Mesendoderm (in vitro differentiated cells): ENCODE results near the gene DNAH17.

Experiments
- DNase-seq: peaks from one replicate; pipeline ENCODE4 v3.0.0; 2013
- H2AK5ac ChIP-seq: 2 replicates; pipeline ENCODE4 v1.6.1; 2013; ENCODE audit warnings: low read length, inconsistent platforms
- H2BK120ac ChIP-seq: 2 replicates; pipeline ENCODE4 v1.6.1; 2013; ENCODE audit warnings: low read depth, mild to moderate bottlenecking, low read length, moderate library complexity, mixed read lengths
- H2BK15ac ChIP-seq: replicated peaks from 2 replicates; pipeline ENCODE4 v1.6.1; 2013; ENCODE audit warnings: low read depth, mild to moderate bottlenecking, moderate library complexity
- H2BK5ac ChIP-seq: 2 replicates; pipeline ENCODE4 v1.6.1; 2013; ENCODE audit warnings: low read length, inconsistent platforms
- H3K18ac ChIP-seq: 2 replicates; pipeline ENCODE4 v1.6.1; 2013; ENCODE audit warnings: mild to moderate bottlenecking, low read length, mixed read lengths
- H3K23ac ChIP-seq: one replicate; pipeline ENCODE4 v1.6.1; 2013; ENCODE audit warnings: low read length
- H3K27ac ChIP-seq: 2 replicates; pipeline ENCODE4 v1.5.1; 2013; ENCODE audit warnings: low read depth, mild to moderate bottlenecking, inconsistent platforms, low read length, moderate library complexity
- H3K27me3 ChIP-seq: 2 replicates; pipeline ENCODE4 v1.6.1; 2013; ENCODE audit warnings: low read length, control low read depth, mild to moderate bottlenecking, inconsistent platforms; ENCODE audit not compliant: insufficient read depth, poor library complexity
- H3K36me3 ChIP-seq: 2 replicates; pipeline ENCODE4 v1.6.1; 2013; ENCODE audit warnings: low read length, inconsistent platforms; ENCODE audit not compliant: control insufficient read depth, insufficient read depth
- H3K4ac ChIP-seq: one replicate; pipeline ENCODE4 v1.6.1; 2013; ENCODE audit warnings: low read depth, mild to moderate bottlenecking, low read length, moderate library complexity
- H3K4me1 ChIP-seq: 2 replicates; pipeline ENCODE4 v1.6.1; 2013; ENCODE audit warnings: low read depth, low read length, inconsistent platforms; ENCODE audit not compliant: control insufficient read depth
- H3K4me2 ChIP-seq: 2 replicates; pipeline ENCODE4 v1.6.1; 2013; ENCODE audit warnings: low read length
- H3K4me3 ChIP-seq: 2 replicates; pipeline ENCODE4 v1.5.1; 2013; ENCODE audit warnings: mild to moderate bottlenecking, low read length
- H3K56ac ChIP-seq: one replicate; pipeline ENCODE4 v1.6.1; 2013; ENCODE audit warnings: low read length
- H3K79me1 ChIP-seq: 2 replicates; pipeline ENCODE4 v1.6.1; 2013; ENCODE audit warnings: low read length, inconsistent platforms
- H3K79me2 ChIP-seq: 2 replicates; pipeline ENCODE4 v1.6.1; 2013; ENCODE audit warnings: mild to moderate bottlenecking, low read length; ENCODE audit not compliant: control insufficient read depth, insufficient read depth
- H3K9ac ChIP-seq: 2 replicates; pipeline ENCODE4 v1.6.1; 2013; ENCODE audit warnings: low read length, inconsistent platforms
- H4K5ac ChIP-seq: one replicate; pipeline ENCODE4 v1.6.1; 2013; ENCODE audit warnings: low read length
- H4K8ac ChIP-seq: one replicate; pipeline ENCODE4 v1.6.1; 2013; ENCODE audit warnings: low read depth, mild to moderate bottlenecking, control low read depth, low read length, moderate library complexity
- WGBS: extraction: QIAGEN DNeasy Blood & Tissue Kit; methylation state at CpG from one replicate; pipeline ENCODE4 v1.1.7; 2013; ENCODE audit warnings: low lambda C conversion rate, missing lambda C conversion rate; ENCODE audit not compliant: insufficient coverage; ENCODE audit errors: extremely low coverage; 5-methylcytosine and 5-hydroxymethylcytosine counted together

Gene DNAH17

DNA sequence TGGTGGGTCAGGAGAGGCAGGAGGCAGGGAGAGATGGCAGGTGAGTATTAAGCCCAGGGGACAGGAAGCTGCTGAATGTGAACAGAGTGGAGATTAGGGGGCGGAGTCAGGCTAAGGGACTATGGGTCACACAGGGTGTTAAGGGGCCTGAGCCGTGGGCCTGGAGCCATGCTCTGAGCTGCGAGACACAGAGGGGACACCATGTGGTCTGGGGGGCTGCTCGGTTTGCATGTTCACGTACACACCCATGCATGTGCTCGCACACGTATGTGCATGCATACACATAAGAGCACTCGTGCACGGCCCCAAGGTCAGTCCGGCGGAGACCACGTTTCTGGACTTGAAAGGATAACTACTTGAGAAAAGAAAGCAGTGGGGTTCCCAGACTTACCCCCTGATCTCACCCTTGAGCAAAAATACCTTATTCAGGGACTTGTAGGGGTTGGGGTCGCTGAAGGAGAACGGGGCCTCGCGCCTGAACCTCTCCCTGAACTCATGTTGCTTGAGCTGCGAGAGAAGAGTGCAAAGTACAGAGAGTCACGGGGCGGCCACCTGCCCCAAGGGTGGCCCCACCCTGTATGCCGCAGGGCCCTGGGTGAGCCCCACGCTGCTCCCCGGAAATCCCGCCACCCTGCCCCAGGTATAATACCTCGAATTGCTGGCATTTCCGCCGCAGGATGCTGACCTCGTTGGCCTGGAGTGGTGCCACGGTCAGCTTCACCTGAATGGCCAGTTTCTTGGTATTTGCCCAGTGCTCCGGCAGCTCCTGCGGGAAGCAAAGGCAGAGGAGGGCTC lies 50.8 kb downstream of the DNAH17 start:
- H3K56ac ChIP-seq, result no peak overlapping the region

DNA sequence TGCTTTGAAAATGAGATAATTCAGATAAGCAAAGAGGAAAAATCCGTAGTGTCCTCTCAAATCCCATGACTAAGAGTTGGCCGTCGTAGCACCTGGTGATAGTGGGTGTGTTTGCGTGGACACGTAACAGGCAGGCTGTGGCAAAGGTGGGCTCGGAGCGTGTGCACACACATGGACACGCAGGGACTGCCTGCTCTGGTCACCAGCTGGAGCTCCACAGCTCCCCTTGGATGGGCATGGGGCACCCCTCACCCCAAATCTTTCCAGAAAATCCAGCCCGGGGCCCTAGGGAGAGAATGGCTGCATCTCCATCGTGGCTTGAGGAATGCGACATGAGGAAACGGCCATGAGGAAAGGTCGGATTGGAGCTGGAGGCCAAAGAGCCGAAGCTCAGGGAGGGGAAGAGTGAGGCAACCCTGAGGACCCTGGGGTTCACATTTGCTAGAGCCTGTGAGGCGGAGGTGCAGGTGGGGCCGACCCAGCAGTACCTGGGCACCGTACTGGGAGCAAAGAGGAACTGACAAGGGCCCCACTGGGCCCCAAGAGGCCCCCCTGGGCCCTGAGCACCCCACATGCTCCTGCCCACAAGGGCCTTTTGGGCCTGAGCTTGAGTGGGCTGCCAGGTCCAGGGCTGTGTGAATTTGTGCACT lies 51.6 kb downstream of the DNAH17 start:
- Histone ChIP-seq H3K27me3 (no peaks in the 10 kb centered on the region), H3K4me3 (no peak overlapping the region), H3K27ac (no peak overlapping the region), H3K4ac (no peak overlapping the region), H4K5ac (no peak overlapping the region), H3K4me1 (no peaks in the 10 kb centered on the region), H3K56ac (no peak overlapping the region), H3K4me2 (no peak overlapping the region), H3K18ac (no peak overlapping the region), H3K79me2 (no peaks in the 10 kb centered on the region), H3K9ac (no peak overlapping the region), H2AK5ac (no peak overlapping the region), H3K23ac (no peak overlapping the region), H2BK5ac (no peak overlapping the region), H3K36me3 (no peaks in the 10 kb centered on the region), H4K8ac (no peak overlapping the region), H2BK120ac (no peak overlapping the region), H3K79me1 (no peaks in the 10 kb centered on the region), H2BK15ac (no peak overlapping the region)
- no CpG with 5 or more reads among the region's 17 CpGs for WGBS
- DNase-seq, result no peak

More for the DNA sequence above, 50.8 kb downstream of the DNAH17 start:
- Histone ChIP-seq H3K79me1 (no peaks in the 10 kb centered on the region), H3K79me2 (no peaks in the 10 kb centered on the region), H3K18ac (no peak overlapping the region), H3K27ac (no peak overlapping the region), H3K4me3 (no peak overlapping the region), H4K8ac (no peak overlapping the region), H2BK5ac (no peak overlapping the region), H3K27me3 (no peaks in the 10 kb centered on the region), H3K9ac (no peak overlapping the region), H2AK5ac (no peak overlapping the region), H3K23ac (no peak overlapping the region), H4K5ac (no peak overlapping the region), H3K4me2 (no peak overlapping the region), H2BK15ac (no peak overlapping the region), H3K4ac (no peak overlapping the region), H3K36me3 (no peaks in the 10 kb centered on the region), H2BK120ac (no peak overlapping the region), H3K4me1 (no peaks in the 10 kb centered on the region)
- WGBS, result no CpG with 5 or more reads among the region's 30 CpGs
- DNase-seq, result peak; percentile 22

DNA sequence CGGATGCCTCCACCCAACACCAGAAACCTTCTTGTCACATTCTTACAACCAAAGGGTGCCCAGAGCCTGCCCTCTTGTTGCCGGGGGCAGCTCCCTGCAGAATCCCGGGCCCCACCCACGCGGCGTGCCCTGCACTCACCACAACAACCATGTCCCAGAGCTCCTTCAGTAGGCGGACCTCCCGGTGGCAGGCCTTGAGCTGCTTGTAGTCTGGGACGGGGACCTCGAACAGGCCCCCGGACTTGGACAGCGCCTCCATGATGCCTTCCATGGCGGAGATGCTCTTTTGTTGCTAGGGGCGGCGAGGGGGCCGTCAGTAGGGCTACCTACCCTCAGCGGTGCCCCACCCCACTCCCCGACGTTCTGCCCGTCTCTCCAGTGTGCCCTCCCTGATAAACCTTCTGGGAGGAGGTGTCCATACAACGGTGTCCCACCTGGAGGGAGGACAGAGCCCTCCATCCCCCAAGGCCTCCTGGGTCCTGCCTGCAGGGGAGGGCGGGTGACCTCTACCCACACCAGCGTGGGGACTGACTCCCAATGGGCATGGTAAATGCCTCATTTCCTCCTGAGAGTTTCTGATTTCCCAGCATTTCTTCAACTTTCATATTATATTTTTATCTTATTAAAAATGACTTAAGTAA lies 52.2 kb downstream of the DNAH17 start:
- H3K79me2 ChIP-seq, result no peaks in the 10 kb centered on the region
- no peaks in the 10 kb centered on the region for H3K4me1 ChIP-seq
- no peak overlapping the region for H3K4ac ChIP-seq
- no peak overlapping the region for H2BK15ac ChIP-seq
- H3K56ac ChIP-seq, result no peak overlapping the region
- H2AK5ac ChIP-seq, result no peak overlapping the region
- DNase-seq, result no peak
- no peak overlapping the region for H4K5ac ChIP-seq
- H4K8ac ChIP-seq, result no peak overlapping the region
- H3K23ac ChIP-seq, result no peak overlapping the region
- no peak overlapping the region for H3K18ac ChIP-seq
- H3K27me3 ChIP-seq, result no peaks in the 10 kb centered on the region
- WGBS, result no CpG with 5 or more reads among the region's 23 CpGs
- H3K36me3 ChIP-seq, result no peaks in the 10 kb centered on the region
- H2BK5ac ChIP-seq, result no peak overlapping the region
- no peaks in the 10 kb centered on the region for H3K79me1 ChIP-seq
- H3K27ac ChIP-seq, result no peak overlapping the region
- H3K4me3 ChIP-seq, result no peak overlapping the region
- H2BK120ac ChIP-seq, result no peak overlapping the region
- no peak overlapping the region for H3K9ac ChIP-seq
- H3K4me2 ChIP-seq, result no peak overlapping the region

DNA sequence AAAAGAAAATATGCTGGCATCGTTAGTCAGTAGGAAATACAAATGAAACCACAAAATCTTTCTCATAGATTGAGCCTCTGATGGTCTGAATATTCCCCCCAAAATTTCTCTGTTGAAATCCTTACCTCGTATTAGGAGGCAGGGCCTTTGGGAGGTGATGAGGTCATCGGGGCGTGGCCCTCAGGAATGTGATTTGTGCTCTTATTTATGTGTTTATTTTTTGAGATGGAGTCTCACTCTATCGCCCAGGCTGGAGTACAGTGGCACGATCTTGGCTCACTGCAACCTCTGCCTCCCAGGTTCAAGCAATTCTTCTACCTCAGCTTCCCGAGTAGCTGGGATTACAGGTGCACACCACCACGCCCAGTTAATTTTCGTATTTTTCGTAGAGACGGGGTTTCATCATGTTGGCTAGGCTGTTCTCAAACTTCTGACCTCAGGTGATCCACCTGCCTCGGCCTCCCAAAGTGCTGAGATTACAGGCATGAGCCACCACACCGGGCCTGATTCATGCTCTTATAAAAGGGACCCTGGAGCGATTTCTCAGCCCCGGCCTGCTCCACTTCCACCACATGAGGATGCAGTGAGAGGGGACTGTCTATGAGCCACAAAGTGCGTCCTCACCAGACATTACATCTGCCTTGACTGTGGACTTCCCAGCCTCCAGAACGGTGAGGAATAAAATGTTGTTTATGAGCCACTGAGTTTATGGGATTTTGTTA lies 53.1 kb downstream of the DNAH17 start:
- H3K4me3 ChIP-seq, result no peak overlapping the region
- no peak overlapping the region for H4K5ac ChIP-seq
- H2BK15ac ChIP-seq, result no peak overlapping the region
- H3K56ac ChIP-seq, result no peak overlapping the region
- no peak overlapping the region for H2BK120ac ChIP-seq
- no peak overlapping the region for H2BK5ac ChIP-seq
- H3K79me1 ChIP-seq, result no peaks in the 10 kb centered on the region
- H3K4me2 ChIP-seq, result no peak overlapping the region
- H3K79me2 ChIP-seq, result no peaks in the 10 kb centered on the region
- H2AK5ac ChIP-seq, result no peak overlapping the region
- no peak overlapping the region for H4K8ac ChIP-seq
- H3K36me3 ChIP-seq, result no peaks in the 10 kb centered on the region
- DNase-seq, result no peak
- no peaks in the 10 kb centered on the region for H3K27me3 ChIP-seq
- WGBS, result no CpG with 5 or more reads among the region's 17 CpGs
- no peak overlapping the region for H3K18ac ChIP-seq
- H3K23ac ChIP-seq, result no peak overlapping the region
- H3K4ac ChIP-seq, result no peak overlapping the region
- H3K27ac ChIP-seq, result no peak overlapping the region
- H3K4me1 ChIP-seq, result no peaks in the 10 kb centered on the region
- H3K9ac ChIP-seq, result no peak overlapping the region

DNA sequence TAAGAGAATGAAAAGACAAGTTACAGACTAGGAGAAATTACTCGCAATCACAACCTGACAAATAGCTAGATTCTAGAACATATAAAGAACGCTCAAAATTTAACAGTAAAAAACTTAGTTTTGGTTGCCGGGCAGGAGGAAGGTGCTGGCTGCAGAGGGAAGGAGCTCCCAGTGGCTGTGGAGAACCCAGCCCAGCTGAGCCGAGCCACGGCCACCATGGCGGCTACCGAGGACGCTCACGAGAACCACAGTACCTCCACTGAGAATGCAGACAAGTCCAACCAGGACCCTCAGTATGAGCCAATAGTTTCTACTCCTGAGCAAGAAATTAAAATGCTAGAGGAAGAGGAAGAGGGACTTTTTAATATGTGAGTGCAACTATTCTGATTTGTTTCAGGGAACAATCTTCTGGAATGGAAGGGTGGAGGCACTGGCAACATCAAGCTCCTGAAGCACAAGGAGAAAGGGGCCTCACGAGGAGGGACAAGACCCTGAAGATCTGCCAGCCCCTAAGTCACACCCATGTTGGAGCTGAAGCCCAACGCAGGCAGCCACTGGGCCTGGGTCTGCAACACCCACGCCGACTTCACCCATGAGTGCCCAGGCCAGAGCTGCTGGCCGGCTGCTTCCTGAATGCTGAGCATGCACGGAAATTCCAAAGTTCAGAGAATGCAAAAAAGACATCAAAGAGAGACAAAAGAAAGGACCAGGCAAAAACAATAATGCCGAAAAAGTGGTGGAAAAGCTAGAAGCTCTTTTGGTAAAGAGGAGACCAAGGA lies 55.0 kb downstream of the DNAH17 start:
- Histone ChIP-seq H3K27ac (no peak overlapping the region), H3K4me2 (no peak overlapping the region), H4K8ac (no peak overlapping the region), H3K9ac (no peak overlapping the region), H3K4me1 (no peaks in the 10 kb centered on the region), H2AK5ac (no peak overlapping the region), H2BK5ac (no peak overlapping the region), H3K36me3 (no peaks in the 10 kb centered on the region), H3K4me3 (no peak overlapping the region), H3K56ac (no peak overlapping the region), H4K5ac (no peak overlapping the region), H3K79me1 (no peaks in the 10 kb centered on the region), H2BK15ac (no peak overlapping the region), H3K79me2 (no peaks in the 10 kb centered on the region), H3K23ac (no peak overlapping the region), H2BK120ac (no peak overlapping the region), H3K27me3 (no peaks in the 10 kb centered on the region), H3K4ac (no peak overlapping the region), H3K18ac (no peak overlapping the region)
- WGBS, result no CpG with 5 or more reads among the region's 16 CpGs
- no peak for DNase-seq
